SU-DHL-6 (cell line): ENCODE results near the gene ARG2.

Experiments used
- H2AFZ ChIP-seq: fragments of 200-600 bp; sonication (generic); 2 replicates; pipeline ENCODE4 v1.6.1; 2014; ENCODE audit warnings: low read depth, mild to moderate bottlenecking, moderate library complexity, mixed read lengths, antibody characterized with exemption, low read length; ENCODE audit not compliant: severe bottlenecking
- H3F3A ChIP-seq: fragments of 200-600 bp; shearing (Covaris generic); 2 replicates; pipeline ENCODE4 v1.6.0; 2016; ENCODE audit warnings: antibody characterized with exemption, mild to moderate bottlenecking; ENCODE audit not compliant: insufficient read depth
- H3K27ac ChIP-seq: fragments of 200-600 bp; sonication (generic); 2 replicates; pipeline ENCODE4 v1.5.1; 2016; ENCODE audit warnings: low read depth, mild to moderate bottlenecking, low read length, moderate library complexity, mixed read lengths
- H3K27me3 ChIP-seq: fragments of 200-600 bp; sonication (generic), shearing (Covaris generic); 2 replicates; pipeline ENCODE4 v1.6.0; 2014; ENCODE audit warnings: mild to moderate bottlenecking, low read length
- H3K36me3 ChIP-seq: fragments of 200-600 bp; sonication (generic); 2 replicates; pipeline ENCODE4 v1.6.1; 2014; ENCODE audit warnings: mild to moderate bottlenecking, low read length, mixed read lengths
- H3K4me2 ChIP-seq: fragments of 300-600, 200-600 bp; shearing (Covaris generic), sonication (generic); 2 replicates; pipeline ENCODE4 v1.6.0; 2014; ENCODE audit warnings: low read length, low read depth, mild to moderate bottlenecking; ENCODE audit not compliant: poor library complexity, severe bottlenecking
- H3K4me3 ChIP-seq: fragments of 200-600 bp; sonication (generic); 2 replicates; pipeline ENCODE4 v1.5.1; 2014; ENCODE audit warnings: antibody characterized with exemption, low read length, mild to moderate bottlenecking, mixed read lengths; ENCODE audit not compliant: insufficient read depth, poor library complexity, severe bottlenecking
- H3K79me2 ChIP-seq: fragments of 200-600 bp; sonication (generic); 2 replicates; pipeline ENCODE4 v1.6.1; 2014; ENCODE audit warnings: mild to moderate bottlenecking, low read length, moderate library complexity; ENCODE audit not compliant: insufficient read depth
- H3K9ac ChIP-seq: fragments of 200-600 bp; sonication (generic); 2 replicates; pipeline ENCODE4 v1.7.0; 2014; ENCODE audit warnings: mild to moderate bottlenecking, low read length
- H3K9me2 ChIP-seq: fragments of 200-600 bp; sonication (generic); replicated peaks from 2 replicates; pipeline ENCODE4 v1.6.1; 2014; ENCODE audit warnings: low read length; ENCODE audit not compliant: insufficient read depth
- H3K9me3 ChIP-seq: fragments of 200-600 bp; sonication (generic); 2 replicates; pipeline ENCODE4 v1.6.1; 2014; ENCODE audit warnings: low read length, mixed read lengths; ENCODE audit not compliant: insufficient read depth
- H4K20me1 ChIP-seq: fragments of 200-600 bp; sonication (generic); 2 replicates; pipeline ENCODE4 v1.6.1; 2014; ENCODE audit warnings: low read depth, mild to moderate bottlenecking, antibody characterized with exemption, low read length, moderate library complexity, mixed read lengths
- CTCF ChIP-seq: fragments of 200-600 bp; sonication (generic); IDR thresholded peaks from one replicate; pipeline ENCODE4 v1.5.1; 2017; ENCODE audit warnings: antibody characterized with exemption, mild to moderate bottlenecking, low read length, moderate library complexity; ENCODE audit not compliant: insufficient read depth, poor library complexity, severe bottlenecking
- EZH2phosphoT487 ChIP-seq: fragments of 200-600 bp; sonication (generic), shearing (Covaris generic); conservative IDR thresholded peaks from 2 replicates; pipeline ENCODE4 v1.6.1; 2018; ENCODE audit warnings: mild to moderate bottlenecking, antibody characterized with exemption, low read length, moderate library complexity, mixed read lengths

The ARG2 gene

GRCh38 chr14:67680941-67681340, 61.2 kb downstream of the ARG2 start:
- no peaks in the 10 kb centered on the region for H3K79me2 ChIP-seq
- H3K27ac ChIP-seq: no peak overlapping the region
- H3K36me3 ChIP-seq: peaks cover 30% of the 10 kb centered on the region

GRCh38 chr14:67683842-67684241, 64.1 kb downstream of the ARG2 start:
- Histone ChIP-seq H3K36me3 (peaks cover 38% of the 10 kb centered on the region), H3K27ac (no peak overlapping the region), H3K9me3 (no peaks in the 10 kb centered on the region), H3F3A (no peaks in the 10 kb centered on the region), H3K9ac (no peak overlapping the region), H2AFZ (no peak overlapping the region), H3K9me2 (no peaks in the 10 kb centered on the region), H3K4me2 (no peak overlapping the region), H3K4me3 (no peak overlapping the region), H4K20me1 (no peaks in the 10 kb centered on the region), H3K79me2 (no peaks in the 10 kb centered on the region), H3K27me3 (no peaks in the 10 kb centered on the region)
- no peak for TF ChIP-seq CTCF
- no peak for TF ChIP-seq EZH2phosphoT487

More at GRCh38 chr14:67680941-67681340, 61.2 kb downstream of the ARG2 start:
- Histone ChIP-seq H2AFZ (no peak overlapping the region), H3K9me2 (no peaks in the 10 kb centered on the region), H3K27me3 (no peaks in the 10 kb centered on the region), H3K4me3 (no peak overlapping the region), H3K9me3 (no peaks in the 10 kb centered on the region), H3K9ac (no peak overlapping the region), H3K4me2 (no peak overlapping the region), H4K20me1 (no peaks in the 10 kb centered on the region), H3F3A (peaks cover 16% of the 10 kb centered on the region)
- TF ChIP-seq CTCF: no peak
- TF ChIP-seq EZH2phosphoT487: no peak

GRCh38 chr14:67690011-67690410, 70.3 kb downstream of the ARG2 start:
- H3K36me3 ChIP-seq: peaks cover 35% of the 10 kb centered on the region
- TF ChIP-seq CTCF (no peak), EZH2phosphoT487 (no peak)

More at GRCh38 chr14:67690011-67690410, 70.3 kb downstream of the ARG2 start:
- Histone ChIP-seq H2AFZ (no peak overlapping the region), H3K9ac (no peak overlapping the region), H3K9me3 (no peaks in the 10 kb centered on the region), H3K4me2 (no peak overlapping the region), H3K27me3 (no peaks in the 10 kb centered on the region), H4K20me1 (no peaks in the 10 kb centered on the region), H3K9me2 (no peaks in the 10 kb centered on the region), H3K27ac (no peak overlapping the region), H3F3A (no peaks in the 10 kb centered on the region), H3K79me2 (peaks cover 31% of the 10 kb centered on the region), H3K4me3 (no peak overlapping the region)
